Prostate gland (tissue), 2 donors: ENCODE data around the gene GOLGA6L7. TPM values are rescaled to one million over a fixed set of nuclear protein-coding genes. Genes with fewer than 3 reads are reported as not detected.
"Not testable (repeated sequence)": the region's sequence is repeated elsewhere in the genome, so short reads cannot be mapped to it uniquely, and the experiment has no call there.

Source experiments
- DNase-seq: peaks from one replicate; pipeline ENCODE4 v3.0.0-alpha.2; 2019; ENCODE audit warnings: low spot score
- H3K27ac ChIP-seq, 2 donors: fragments of 200-600 bp; sonication (generic); 2 replicates each; pipeline ENCODE4 v1.5.1; 2017 to 2019
- H3K27me3 ChIP-seq: fragments of 200-600 bp; sonication (generic); replicated peaks from 2 replicates; pipeline ENCODE4 v1.5.1; 2019; ENCODE audit not compliant: insufficient read depth
- H3K36me3 ChIP-seq, 2 donors: fragments of 200-600 bp; sonication (generic); 1 replicate in 1 of 2; 2 replicates in 1 of 2; pipeline versions ENCODE4 v1.5.1 to v1.8.1; 2017 to 2019
- H3K4me1 ChIP-seq: fragments of 200-600 bp; sonication (generic); replicated peaks from 2 replicates; pipeline ENCODE4 v1.5.1; 2019
- H3K4me3 ChIP-seq, 2 donors: fragments of 200-600 bp; sonication (generic); 2 replicates each; pipeline ENCODE4 v1.5.1; 2017 to 2019
- H3K9me3 ChIP-seq: fragments of 200-600 bp; sonication (generic); 2 replicates; pipeline ENCODE4 v1.5.1; 2017
- WGBS: methylation state at CpG from one replicate; pipeline ENCODE4 v1.1.5; 2018; 5-methylcytosine and 5-hydroxymethylcytosine counted together
- intact Hi-C: fragments of 100-400 bp; cut with DNase I; formaldehyde crosslinking; loops from one replicate; pipeline ENCODE4 v1.14.2; 2022
- total RNA-seq, 2 donors: library from RNA; depleted of rRNA; stranded (reverse); fragments of >200 nt; gene quantifications; one replicate each; pipeline ENCODE4 v1.1.0, GENCODE V29; 2016

GOLGA6L7 gene
- total RNA-seq, 2 donors from 2014 or later, result 2.7 TPM; not detected in 1

DNA sequence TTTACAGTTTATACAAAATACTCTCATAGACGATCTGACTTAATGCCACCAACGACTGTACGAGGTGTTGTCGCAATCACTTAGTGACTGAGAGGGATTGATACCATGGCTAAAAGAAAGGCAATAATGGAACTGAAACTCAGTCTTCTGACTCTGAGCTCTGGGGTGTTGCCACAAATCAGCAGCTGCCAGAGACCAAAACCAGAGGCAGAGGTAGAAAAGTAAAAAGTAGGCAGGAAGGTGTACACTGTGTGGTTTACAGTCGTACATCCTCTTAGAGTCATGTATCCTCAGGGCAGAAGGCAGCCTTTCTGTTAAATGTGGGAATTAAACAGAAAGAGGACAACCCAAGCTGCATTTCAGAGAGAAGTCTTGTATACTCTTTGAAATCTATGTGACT, 1.2 kb downstream of the GOLGA6L7 start:
- intact Hi-C loops, H3K4me1 ChIP-seq, H3K4me3 ChIP-seq, DNase-seq, H3K36me3 ChIP-seq, H3K27ac ChIP-seq, H3K27me3 ChIP-seq, H3K9me3 ChIP-seq: not testable (repeated sequence)
- 72% methylated on average over 5 of the region's 5 CpGs for WGBS

DNA sequence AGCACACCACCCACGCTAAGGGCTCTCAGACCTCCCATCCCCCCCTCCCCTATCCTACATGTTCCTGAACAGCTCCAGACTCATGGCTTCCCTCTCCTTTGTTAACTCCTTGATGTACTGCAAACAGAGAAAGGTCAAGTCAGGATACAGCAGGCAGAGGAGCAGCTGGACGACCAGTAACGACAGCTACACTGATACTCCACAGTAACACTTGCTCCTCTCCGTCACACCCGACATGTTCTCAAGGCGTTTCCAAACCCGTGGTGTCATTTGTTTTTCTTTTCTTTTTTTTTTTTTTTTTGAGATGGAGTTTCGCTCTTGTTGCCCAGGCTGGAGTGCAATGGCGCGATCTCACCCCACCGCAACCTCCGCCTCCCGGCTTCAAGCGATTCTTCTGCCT, 4.3 kb downstream of the GOLGA6L7 start:
- intact Hi-C loops, DNase-seq, H3K27me3 ChIP-seq, H3K4me1 ChIP-seq, H3K9me3 ChIP-seq, H3K4me3 ChIP-seq, H3K27ac ChIP-seq, H3K36me3 ChIP-seq: not testable (repeated sequence)
- WGBS, result 66% methylated on average over 7 of the region's 14 CpGs

DNA sequence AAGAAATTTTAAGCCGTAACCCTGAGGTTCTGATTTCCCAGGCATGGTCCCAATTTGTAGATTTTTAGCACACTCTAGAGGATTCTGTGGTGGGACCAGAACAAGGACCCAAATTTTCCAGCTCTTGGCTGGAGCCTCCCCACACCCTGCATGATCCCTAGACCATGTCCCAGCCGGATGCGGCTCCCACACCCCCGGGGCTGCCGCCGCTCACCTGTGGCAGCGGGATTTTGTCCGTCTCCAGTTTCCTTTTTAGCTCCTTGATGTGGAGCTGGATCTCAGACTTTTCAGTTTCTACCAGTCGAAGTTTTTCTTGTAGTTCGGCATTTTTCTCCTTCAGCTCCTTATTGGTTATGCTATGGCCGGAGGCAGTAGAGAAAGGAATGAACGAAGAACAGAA, 4.9 kb downstream of the GOLGA6L7 start:
- H3K4me1 ChIP-seq, H3K36me3 ChIP-seq, H3K4me3 ChIP-seq, H3K9me3 ChIP-seq, H3K27ac ChIP-seq, intact Hi-C loops, H3K27me3 ChIP-seq, DNase-seq: not testable (repeated sequence)
- 96% methylated on average over 12 of the region's 12 CpGs for WGBS

DNA sequence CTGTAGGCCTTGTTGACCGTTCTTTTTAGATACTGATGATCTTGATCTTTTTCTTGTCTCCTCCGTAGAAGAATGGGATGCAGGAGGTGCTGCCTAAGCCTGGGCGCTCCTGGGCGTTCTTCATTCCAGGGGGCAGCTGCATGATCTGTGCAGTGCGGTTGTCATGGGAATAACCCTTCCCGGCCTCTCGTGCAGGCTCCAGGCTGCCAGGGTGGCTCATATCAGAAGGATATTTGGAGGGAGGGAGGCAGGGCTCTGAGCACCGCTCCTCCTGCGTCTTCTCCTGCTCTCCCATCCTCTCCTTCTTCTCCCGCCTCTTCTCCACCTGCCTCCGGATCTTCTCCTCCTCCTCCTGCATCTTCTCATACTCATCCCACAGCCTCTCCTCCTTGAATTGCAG, 6.2 kb downstream of the GOLGA6L7 start:
- H3K4me1 ChIP-seq, H3K36me3 ChIP-seq, DNase-seq, H3K27ac ChIP-seq, H3K27me3 ChIP-seq, intact Hi-C loops, H3K9me3 ChIP-seq, H3K4me3 ChIP-seq: not testable (repeated sequence)
- WGBS, result 89% methylated on average over 11 of the region's 11 CpGs

DNA sequence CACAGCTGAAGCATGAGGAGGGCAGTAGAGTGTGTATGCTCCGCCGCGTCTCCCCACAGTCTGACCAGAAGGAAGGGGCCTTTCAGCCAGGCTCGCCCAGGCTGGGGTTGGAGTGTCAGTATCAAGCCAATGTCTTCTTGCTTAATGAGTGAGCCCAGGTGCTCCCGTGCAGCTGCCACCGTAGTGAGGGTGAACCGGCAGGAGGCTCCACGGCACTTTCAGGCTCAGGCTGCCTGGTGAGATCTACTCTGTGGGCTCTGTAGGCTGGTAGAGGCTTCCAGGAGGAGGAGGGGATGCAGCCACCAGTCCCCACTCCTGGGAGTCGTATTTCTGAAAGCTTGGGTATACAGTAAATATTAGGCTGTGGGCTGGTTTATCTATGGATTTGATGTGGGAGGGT, 8.2 kb downstream of the GOLGA6L7 start:
- H3K4me1 ChIP-seq, H3K4me3 ChIP-seq, H3K27me3 ChIP-seq, intact Hi-C loops, H3K36me3 ChIP-seq, H3K9me3 ChIP-seq, H3K27ac ChIP-seq, DNase-seq: not testable (repeated sequence)
- WGBS, result 76% methylated on average over 9 of the region's 9 CpGs

DNA sequence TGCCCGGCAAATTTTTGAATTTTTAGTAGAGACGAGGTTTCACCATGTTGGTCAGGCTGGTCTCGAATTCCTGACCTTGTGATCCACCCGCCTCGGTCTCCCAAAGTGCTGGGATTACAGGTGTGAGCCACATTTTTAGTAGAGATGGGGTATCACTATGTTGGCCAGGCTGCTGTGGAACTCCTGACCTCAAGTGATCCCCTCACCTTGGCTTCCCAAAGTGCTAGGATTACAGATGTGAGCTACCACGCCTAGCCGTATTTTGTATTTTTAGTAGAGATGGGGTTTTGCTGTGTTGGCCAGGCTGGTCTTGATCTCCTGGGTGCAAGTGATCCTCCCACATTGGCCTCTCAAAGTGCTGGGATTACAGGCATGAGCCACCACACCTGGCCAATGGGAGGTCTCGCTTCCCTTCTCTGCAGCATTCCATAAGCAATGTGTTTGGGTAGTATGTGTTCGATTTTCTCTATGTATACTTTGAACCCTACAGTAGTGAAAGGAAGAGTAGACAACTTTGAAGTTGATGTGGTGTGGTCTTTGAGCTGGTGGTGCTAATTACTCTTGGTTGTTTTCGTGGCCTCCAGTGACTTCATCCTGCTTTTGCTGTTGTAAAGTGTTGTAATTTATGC, 13.4 kb downstream of the GOLGA6L7 start:
- intact Hi-C loops, result not testable (repeated sequence)

DNA sequence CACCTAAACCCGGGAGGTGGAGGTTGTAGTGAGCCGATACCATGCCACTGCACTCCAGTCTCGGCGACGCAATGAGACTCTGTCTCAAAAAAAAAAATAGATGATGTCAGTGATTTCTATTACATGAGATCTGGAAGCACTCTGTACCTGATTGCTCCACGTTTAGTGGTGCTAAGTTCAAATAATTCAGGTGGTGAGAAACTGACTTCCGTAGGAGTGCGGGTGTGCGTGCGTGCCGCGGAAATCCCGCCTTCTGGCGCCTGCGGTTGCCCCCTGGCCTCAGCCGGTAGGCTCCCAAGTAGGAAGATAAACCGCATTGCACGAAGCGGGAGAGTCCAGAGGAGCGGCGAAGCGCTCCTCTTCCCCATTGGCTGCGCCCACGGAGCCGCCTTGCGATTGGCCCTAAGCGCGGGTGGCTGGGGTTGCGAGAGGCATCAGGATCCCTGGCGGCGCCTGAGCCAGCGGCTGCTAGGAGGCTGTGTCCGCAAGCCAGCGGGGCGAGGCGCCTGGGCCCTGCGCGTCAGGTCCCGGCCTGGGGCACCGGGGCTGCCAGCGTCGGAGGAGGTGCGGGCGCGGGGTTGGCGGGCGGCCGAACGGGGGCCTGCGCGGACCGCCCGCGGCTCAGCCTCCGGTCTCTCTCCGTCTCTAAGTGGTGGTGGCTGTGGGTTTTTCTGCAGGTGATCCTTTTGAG, 16.4 kb downstream of the GOLGA6L7 start:
- H3K4me1 ChIP-seq, H3K27me3 ChIP-seq, DNase-seq, intact Hi-C loops, H3K9me3 ChIP-seq, H3K27ac ChIP-seq, H3K36me3 ChIP-seq: not testable (repeated sequence)
- WGBS, result 5% methylated on average over 41 of the region's 56 CpGs
- peak overlapping the region; percentile 13 to 15 for H3K4me3 ChIP-seq

More for the DNA sequence above, 13.4 kb downstream of the GOLGA6L7 start:
- not testable (repeated sequence) for H3K27ac ChIP-seq, H3K4me3 ChIP-seq, H3K9me3 ChIP-seq, H3K36me3 ChIP-seq, H3K27me3 ChIP-seq, DNase-seq, H3K4me1 ChIP-seq
- 94% methylated on average over 10 of the region's 10 CpGs for WGBS

DNA sequence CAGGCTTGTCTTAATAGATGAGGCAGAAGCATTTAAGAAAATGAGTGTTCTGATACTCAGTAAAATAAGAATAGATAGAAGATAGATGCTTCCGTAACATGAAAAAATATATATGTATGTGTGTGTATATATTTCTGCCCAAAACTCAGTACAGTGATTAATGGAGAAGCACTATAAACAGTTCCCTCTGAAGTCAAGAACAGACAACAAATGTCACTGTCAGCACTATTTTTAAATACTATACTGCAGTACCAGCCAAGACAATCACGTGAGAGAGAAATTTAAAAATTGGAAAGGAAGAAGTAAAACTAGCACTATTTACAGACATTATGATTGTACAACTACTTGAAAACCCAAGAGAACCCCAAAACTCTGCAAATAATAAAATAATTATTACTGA, 27.0 kb downstream of the GOLGA6L7 start:
- H3K27me3 ChIP-seq, H3K4me1 ChIP-seq, H3K27ac ChIP-seq, H3K4me3 ChIP-seq, intact Hi-C loops, H3K9me3 ChIP-seq, H3K36me3 ChIP-seq, DNase-seq: not testable (repeated sequence)
- 78% methylated on average over 2 of the region's 2 CpGs for WGBS

DNA sequence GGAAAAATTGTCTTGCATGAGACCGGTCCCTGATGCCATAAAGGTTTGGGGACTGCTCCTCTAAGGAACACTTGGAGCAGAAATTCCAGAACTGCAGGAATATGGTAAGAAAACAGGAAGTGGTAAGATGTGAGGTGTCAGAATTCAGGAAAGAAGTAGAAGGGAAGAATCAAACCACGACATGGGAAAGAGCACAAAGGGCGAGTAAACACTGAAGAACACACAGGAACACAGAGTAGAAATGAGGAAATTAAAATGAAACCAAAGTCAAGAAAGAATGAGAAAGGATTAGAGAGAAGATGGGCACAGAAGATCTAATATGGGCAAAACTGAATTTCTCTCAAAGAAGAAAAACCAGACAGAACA, 28.5 kb downstream of the GOLGA6L7 start:
- 33% methylated on average over 1 of the region's 3 CpGs for WGBS

DNA sequence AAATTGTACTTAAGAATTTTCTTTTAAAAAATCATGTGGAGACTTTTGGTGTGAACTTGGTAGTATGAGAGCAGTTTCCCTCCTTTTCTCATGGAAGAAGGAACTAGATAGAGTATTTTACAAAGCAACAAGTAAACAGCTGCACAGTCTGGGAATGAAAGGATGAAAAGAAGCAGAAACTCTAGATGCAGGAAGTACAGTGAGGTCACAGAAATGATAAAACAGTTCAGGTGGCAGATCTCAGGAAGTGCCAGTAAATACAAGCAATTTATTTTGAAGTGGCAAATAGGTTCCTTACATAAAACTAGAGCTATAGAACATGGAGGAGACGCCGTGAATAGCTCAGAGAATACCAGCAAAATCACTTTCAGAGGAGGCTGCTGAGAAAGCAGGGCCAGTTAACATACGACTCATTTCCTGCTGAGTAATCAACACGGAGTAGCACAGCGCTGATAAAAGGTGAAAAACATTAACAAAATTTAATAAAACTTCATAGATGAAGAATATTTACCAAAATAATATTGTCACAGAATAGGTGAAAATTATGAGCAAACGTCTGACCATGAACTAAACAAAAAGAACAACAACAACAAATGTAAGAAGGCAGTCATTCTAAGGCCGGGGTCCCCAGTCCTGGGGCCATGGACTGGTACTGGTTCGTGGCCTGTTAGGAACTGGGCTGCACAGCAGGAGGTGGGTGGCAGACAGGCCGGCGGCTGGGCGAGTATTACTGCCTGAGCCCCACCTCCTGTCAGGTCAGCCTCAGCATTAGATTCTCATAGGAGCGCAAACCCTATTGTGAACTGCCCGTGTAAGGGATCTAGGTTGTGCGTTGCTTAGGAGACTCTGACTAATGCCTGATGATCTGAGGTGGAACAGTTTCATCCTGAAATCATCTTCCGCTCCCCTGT, 29.2 kb downstream of the GOLGA6L7 start:
- H3K9me3 ChIP-seq, H3K4me3 ChIP-seq, H3K27ac ChIP-seq, H3K4me1 ChIP-seq, H3K36me3 ChIP-seq, intact Hi-C loops, H3K27me3 ChIP-seq, DNase-seq: not testable (repeated sequence)
- WGBS, result 52% methylated on average over 6 of the region's 15 CpGs

More for the DNA sequence above, 28.5 kb downstream of the GOLGA6L7 start:
- H3K36me3 ChIP-seq, H3K4me1 ChIP-seq, intact Hi-C loops, H3K9me3 ChIP-seq, H3K27me3 ChIP-seq, H3K27ac ChIP-seq, DNase-seq, H3K4me3 ChIP-seq: not testable (repeated sequence)

DNA sequence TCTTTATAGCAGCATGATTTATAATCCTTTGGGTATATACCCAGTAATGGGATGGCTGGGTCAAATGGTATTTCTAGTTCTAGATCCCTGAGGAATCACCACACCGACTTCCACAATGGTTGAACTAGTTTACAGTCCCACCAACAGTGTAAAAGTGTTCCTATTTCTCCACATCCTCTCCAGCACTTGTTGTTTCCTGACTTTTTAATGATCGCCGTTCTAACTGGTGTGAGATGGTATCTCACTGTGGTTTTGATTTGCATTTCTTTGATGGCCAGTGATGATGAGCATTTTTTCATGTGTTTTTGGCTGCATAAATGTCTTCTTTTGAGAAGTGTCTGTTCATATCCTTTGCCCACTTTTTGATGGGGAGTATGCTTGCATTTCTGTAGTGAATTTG, 30.3 kb downstream of the GOLGA6L7 start:
- H3K27ac ChIP-seq, intact Hi-C loops, H3K36me3 ChIP-seq, H3K4me1 ChIP-seq, H3K4me3 ChIP-seq, H3K9me3 ChIP-seq, H3K27me3 ChIP-seq, DNase-seq: not testable (repeated sequence)
- 90% methylated on average over 3 of the region's 3 CpGs for WGBS

DNA sequence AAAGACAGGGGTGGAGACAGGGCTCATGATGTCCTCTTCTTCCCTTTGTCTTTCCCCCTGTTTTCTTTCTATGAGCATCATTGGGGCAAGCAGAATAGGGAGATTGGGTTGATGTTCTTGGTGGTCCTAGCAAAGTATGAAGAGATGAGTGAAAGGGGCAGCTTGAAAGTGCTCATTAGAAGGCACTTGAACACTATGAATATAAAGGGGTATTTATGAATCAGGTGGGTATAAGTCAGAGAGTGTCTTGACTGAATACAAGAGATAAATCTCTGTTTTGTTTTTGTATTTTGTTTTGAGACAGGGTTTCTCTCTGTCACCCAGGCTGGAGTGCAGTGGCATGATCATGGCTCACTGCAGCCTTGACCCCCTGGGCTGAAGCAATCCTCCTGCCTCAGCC, 34.4 kb downstream of the GOLGA6L7 start:
- H3K9me3 ChIP-seq, H3K4me1 ChIP-seq, H3K27me3 ChIP-seq, H3K27ac ChIP-seq, H3K4me3 ChIP-seq, intact Hi-C loops, DNase-seq, H3K36me3 ChIP-seq: not testable (repeated sequence)
